Nephron (organoid): ENCODE results near the gene GIT2.
"Not testable (repeated sequence)": the region's sequence is repeated elsewhere in the genome, so short reads cannot be mapped to it uniquely, and the experiment has no call there.

Experiments
- H3K27ac Mint-ChIP-seq, 3 experiments: 2 replicates each; pipeline ENCODE4 v1.8.0; 2020; ENCODE audit warnings: mixed read lengths in 3 of 3, mild to moderate bottlenecking in 2 of 3, moderate library complexity in 1 of 3
- H3K27me3 Mint-ChIP-seq: 2 replicates; pipeline ENCODE4 v1.8.0; 2021; ENCODE audit warnings: low read depth, mild to moderate bottlenecking, moderate library complexity, mixed read lengths
- H3K36me3 Mint-ChIP-seq: 2 replicates; pipeline ENCODE4 v1.8.0; 2020; ENCODE audit warnings: low read depth, mixed read lengths
- H3K4me1 Mint-ChIP-seq: 2 replicates; pipeline ENCODE4 v1.8.0; 2020; ENCODE audit warnings: mixed read lengths
- H3K4me3 Mint-ChIP-seq, 3 experiments: 2 replicates each; pipeline ENCODE4 v1.8.0; 2020; ENCODE audit warnings: mild to moderate bottlenecking in 3 of 3, mixed read lengths in 3 of 3, moderate library complexity in 2 of 3
- H3K9me3 Mint-ChIP-seq: 2 replicates; pipeline ENCODE4 v1.8.0; 2020; ENCODE audit warnings: mixed read lengths
- TF ChIP-seq, protein P1 (sequence below), 3 experiments: fragments of 200-600 bp; sonication (generic); IDR thresholded peaks; one replicate each; pipeline ENCODE4 v1.5.0; 2021; ENCODE audit warnings: antibody characterized with exemption in 3 of 3; ENCODE audit not compliant: unreplicated experiment in 3 of 3

GIT2 gene

DNA sequence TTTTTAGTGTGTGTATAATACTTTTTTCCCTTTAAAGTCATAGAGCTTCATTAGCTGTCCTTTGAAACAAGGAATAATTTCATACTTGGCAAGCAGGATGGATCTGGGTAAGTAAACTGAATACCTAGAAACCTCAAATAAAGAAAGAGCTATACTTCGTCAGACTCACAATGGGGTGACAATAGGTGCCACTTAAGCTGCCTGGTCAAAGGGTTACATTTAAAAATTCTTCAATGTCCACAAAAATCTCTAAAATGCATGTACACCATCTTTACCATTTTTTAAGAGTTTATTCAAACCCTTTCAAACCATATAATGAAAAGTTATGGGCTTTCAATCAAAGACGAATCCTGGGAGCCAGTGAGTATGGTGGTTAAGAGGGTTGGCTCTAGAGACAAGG lies 3.1 kb downstream of the GIT2 start:
- Mint-ChIP-seq H3K27ac (no peak overlapping the region), H3K4me3 (peak overlapping the region in 2 of 3 experiments; percentile 32 to 62), H3K36me3 (peaks cover 19% of the 10 kb centered on the region), H3K4me1 (peaks cover 62% of the 10 kb centered on the region), H3K9me3 (no peaks in the 10 kb centered on the region), H3K27me3 (no peaks in the 10 kb centered on the region)
- TF ChIP-seq, protein P1, sequence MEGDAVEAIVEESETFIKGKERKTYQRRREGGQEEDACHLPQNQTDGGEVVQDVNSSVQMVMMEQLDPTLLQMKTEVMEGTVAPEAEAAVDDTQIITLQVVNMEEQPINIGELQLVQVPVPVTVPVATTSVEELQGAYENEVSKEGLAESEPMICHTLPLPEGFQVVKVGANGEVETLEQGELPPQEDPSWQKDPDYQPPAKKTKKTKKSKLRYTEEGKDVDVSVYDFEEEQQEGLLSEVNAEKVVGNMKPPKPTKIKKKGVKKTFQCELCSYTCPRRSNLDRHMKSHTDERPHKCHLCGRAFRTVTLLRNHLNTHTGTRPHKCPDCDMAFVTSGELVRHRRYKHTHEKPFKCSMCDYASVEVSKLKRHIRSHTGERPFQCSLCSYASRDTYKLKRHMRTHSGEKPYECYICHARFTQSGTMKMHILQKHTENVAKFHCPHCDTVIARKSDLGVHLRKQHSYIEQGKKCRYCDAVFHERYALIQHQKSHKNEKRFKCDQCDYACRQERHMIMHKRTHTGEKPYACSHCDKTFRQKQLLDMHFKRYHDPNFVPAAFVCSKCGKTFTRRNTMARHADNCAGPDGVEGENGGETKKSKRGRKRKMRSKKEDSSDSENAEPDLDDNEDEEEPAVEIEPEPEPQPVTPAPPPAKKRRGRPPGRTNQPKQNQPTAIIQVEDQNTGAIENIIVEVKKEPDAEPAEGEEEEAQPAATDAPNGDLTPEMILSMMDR (IDR thresholded peaks at IDR 0.05; ENCODE audit: unreplicated experiment in 3 of 3) = no peak

DNA sequence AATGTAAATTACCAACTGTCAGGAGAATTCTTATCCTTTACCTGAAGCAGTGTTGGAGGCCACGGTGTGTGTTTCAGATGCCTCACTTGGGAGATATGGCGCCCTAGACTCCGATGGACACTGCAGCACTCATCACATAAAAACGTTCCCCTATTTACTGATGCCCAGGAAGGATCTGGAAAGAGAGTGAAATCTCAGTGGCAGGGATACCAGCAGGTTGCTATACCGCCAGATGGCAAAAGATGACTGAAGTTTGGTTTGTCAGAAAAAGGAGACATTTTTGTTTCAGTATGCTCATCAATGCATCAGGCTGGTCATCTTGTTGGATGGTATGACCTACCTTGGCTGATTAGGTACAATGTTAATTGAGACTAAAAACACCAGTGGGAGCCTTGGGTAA lies 4.6 kb downstream of the GIT2 start:
- Mint-ChIP-seq H3K36me3 (peaks cover 25% of the 10 kb centered on the region), H3K27me3 (no peaks in the 10 kb centered on the region), H3K9me3 (no peaks in the 10 kb centered on the region), H3K4me1 (peaks cover 52% of the 10 kb centered on the region), H3K27ac (no peak overlapping the region), H3K4me3 (peak overlapping the region in 2 of 3 experiments; percentile 2 to 19)
- TF ChIP-seq, protein P1 (IDR thresholded peaks at IDR 0.05; ENCODE audit: unreplicated experiment in 3 of 3) = no peak

DNA sequence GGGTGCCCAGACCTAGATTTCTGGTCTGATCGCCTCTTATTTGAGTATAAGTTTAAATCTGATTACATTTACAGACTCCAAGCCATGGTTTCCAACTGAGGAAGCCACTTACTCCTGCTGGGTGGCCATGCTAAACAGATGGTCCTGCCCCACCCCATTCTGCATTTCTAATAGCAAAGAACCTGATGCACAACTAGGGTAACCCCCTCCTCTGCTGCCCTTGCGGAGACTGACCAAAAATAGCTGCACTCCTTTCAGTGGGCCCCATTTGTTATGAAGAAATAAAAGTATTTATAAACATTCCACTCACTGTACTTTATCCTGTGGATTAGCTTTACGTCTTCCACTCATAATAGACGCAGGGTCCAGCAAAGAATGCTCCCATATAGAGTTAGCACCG lies 6.8 kb downstream of the GIT2 start:
- no peaks in the 10 kb centered on the region for H3K27me3 Mint-ChIP-seq
- peaks cover 39% of the 10 kb centered on the region for H3K36me3 Mint-ChIP-seq
- peak overlapping the region in 1 of 3 experiments; percentile 65 for H3K4me3 Mint-ChIP-seq
- TF ChIP-seq, protein P1 (IDR thresholded peaks at IDR 0.05; ENCODE audit: unreplicated experiment in 3 of 3) = no peak
- peaks cover 35% of the 10 kb centered on the region for H3K4me1 Mint-ChIP-seq
- no peaks in the 10 kb centered on the region for H3K9me3 Mint-ChIP-seq
- peak overlapping the region; percentile 52 to 81 (median 75) for H3K27ac Mint-ChIP-seq

DNA sequence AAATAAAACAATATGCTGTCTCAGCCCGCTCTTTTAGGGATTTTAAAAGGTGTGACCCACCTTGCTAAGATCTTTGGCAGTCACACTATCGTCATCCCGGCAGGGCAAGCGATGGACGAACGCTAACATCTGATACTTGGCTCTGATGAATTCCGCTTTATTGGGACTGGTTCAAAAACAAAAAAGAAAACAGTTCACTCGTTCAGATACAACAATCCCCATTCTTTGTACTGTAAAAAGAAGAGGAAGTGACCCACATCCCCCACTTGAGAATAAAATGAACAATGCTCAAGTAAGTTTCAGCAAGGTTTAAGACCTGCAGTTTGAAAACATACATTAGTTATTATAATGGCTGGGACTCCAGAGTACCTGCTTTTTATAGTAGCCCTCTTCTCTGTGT lies 7.3 kb downstream of the GIT2 start:
- H3K36me3 Mint-ChIP-seq = peaks cover 39% of the 10 kb centered on the region
- no peak overlapping the region for H3K4me3 Mint-ChIP-seq
- TF ChIP-seq, protein P1 (IDR thresholded peaks at IDR 0.05; ENCODE audit: unreplicated experiment in 3 of 3) = no peak
- H3K4me1 Mint-ChIP-seq = peaks cover 30% of the 10 kb centered on the region
- no peaks in the 10 kb centered on the region for H3K9me3 Mint-ChIP-seq
- no peaks in the 10 kb centered on the region for H3K27me3 Mint-ChIP-seq
- peak overlapping the region; percentile 52 to 81 (median 75) for H3K27ac Mint-ChIP-seq

DNA sequence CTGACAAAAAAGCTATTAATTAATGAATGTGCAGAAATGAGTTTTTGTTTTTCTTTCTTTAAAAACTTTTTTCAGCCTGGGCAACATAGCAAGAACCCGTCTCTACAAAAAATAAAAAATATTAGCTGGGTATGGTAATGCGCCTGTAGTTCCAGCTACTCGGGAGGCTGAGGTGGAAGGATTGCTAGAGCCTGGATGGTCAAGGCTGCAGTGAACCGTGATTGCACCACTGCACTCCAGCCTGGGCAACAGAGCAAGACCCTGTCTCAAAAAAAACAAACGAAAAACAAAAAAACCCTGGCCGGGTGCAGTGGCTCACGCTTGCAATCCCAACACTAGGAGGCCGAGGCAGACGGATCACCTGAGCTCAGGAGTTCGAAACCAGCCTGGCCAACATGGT lies 7.9 kb downstream of the GIT2 start:
- no peaks in the 10 kb centered on the region for H3K9me3 Mint-ChIP-seq
- H3K4me1 Mint-ChIP-seq = peaks cover 24% of the 10 kb centered on the region
- TF ChIP-seq, protein P1 (IDR thresholded peaks at IDR 0.05; ENCODE audit: unreplicated experiment in 3 of 3) = no peak
- H3K27ac Mint-ChIP-seq = no peak overlapping the region
- no peaks in the 10 kb centered on the region for H3K27me3 Mint-ChIP-seq
- peaks cover 41% of the 10 kb centered on the region for H3K36me3 Mint-ChIP-seq
- no peak overlapping the region for H3K4me3 Mint-ChIP-seq

DNA sequence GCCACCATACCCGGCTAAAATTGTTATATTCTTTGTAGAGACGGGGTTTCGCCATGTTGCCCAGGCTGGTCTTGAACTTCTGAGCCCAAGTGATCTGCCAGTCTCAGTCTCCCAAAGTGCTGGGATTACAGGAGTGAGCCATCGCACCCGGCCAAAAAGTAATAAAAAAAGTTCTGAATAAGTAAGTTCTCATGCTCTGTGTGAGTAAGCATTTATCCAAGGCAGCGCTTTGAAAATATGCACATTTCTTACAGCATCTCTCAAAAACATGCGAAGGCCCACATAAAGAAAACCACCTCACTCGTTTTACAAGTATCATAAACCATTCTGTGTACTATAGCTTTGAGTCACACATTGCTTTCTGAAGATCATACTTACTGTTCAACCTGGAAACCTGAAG lies 8.6 kb downstream of the GIT2 start:
- Mint-ChIP-seq H3K27ac (no peak overlapping the region), H3K27me3 (no peaks in the 10 kb centered on the region), H3K36me3 (peaks cover 45% of the 10 kb centered on the region), H3K4me3 (no peak overlapping the region), H3K9me3 (no peaks in the 10 kb centered on the region), H3K4me1 (peaks cover 22% of the 10 kb centered on the region)
- TF ChIP-seq, protein P1 (IDR thresholded peaks at IDR 0.05; ENCODE audit: unreplicated experiment in 3 of 3) = no peak

DNA sequence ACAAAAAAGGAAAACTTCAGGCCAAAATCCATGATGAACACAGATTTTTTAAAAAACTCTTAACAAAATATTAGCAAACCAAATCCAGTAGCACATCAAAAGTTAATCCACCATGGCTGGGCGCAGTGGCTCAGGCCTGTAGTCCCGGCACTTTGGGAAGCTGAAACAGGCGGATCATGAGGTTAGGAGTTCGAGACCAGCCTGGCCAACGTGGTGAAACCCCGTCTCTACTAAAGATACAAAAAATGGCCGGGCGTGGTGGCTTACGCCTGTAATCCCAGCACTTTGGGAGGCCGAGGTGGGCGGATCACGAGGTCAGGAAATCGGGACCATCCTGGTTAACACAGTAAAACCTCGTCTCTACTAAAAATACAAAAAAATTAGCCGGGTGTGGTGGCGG lies 9.9 kb downstream of the GIT2 start:
- not testable (repeated sequence) for H3K27me3 Mint-ChIP-seq, H3K9me3 Mint-ChIP-seq, H3K27ac Mint-ChIP-seq, H3K4me3 Mint-ChIP-seq
- peaks cover 18% of the 10 kb centered on the region for H3K4me1 Mint-ChIP-seq
- peaks cover 51% of the 10 kb centered on the region for H3K36me3 Mint-ChIP-seq
